ENCODE measurements around the gene CCDC17.
"Not testable (repeated sequence)": the region's sequence is repeated elsewhere in the genome, so short reads cannot be mapped to it uniquely, and the experiment has no call there.

The CCDC17 gene

GRCh38 chr1:45621501-45621836 is 2.4 kb downstream of the CCDC17 start:
- no peak for DNase-seq

- DNase-seq: no peak
Measured at GRCh38 chr1:45620588-45621500, 3.0 kb downstream of the CCDC17 start.

GRCh38 chr1:45619149-45619921 is 4.5 kb downstream of the CCDC17 start:
- DNase-seq: no peak

- no peak for DNase-seq
Measured at GRCh38 chr1:45617618-45618017, 6.2 kb downstream of the CCDC17 start.

GRCh38 chr1:45615885-45616284 is 8.0 kb downstream of the CCDC17 start:
- no peak for DNase-seq

GRCh38 chr1:45612941-45613579 is 10.8 kb downstream of the CCDC17 start:
- DNase-seq: no peak

GRCh38 chr1:45610589-45611226 is 13.1 kb downstream of the CCDC17 start:
- DNase-seq: no peak

GRCh38 chr1:45608175-45609156 is 15.4 kb downstream of the CCDC17 start:
- DNase-seq: no peak

- DNase-seq: no peak
Measured at GRCh38 chr1:45607404-45608074, 16.3 kb downstream of the CCDC17 start.

GRCh38 chr1:45604239-45604638 is 19.6 kb downstream of the CCDC17 start:
- no peak for DNase-seq

- DNase-seq: not testable (repeated sequence)
Measured at GRCh38 chr1:45596765-45597164, 27.1 kb downstream of the CCDC17 start.

GRCh38 chr1:45594412-45594811 is 29.4 kb downstream of the CCDC17 start:
- no peak for DNase-seq

GRCh38 chr1:45589861-45590260 is 34.0 kb downstream of the CCDC17 start:
- no peak for DNase-seq

- DNase-seq: no peak
Measured at GRCh38 chr1:45586769-45587168, 37.1 kb downstream of the CCDC17 start.

GRCh38 chr1:45585496-45586075 is 38.3 kb downstream of the CCDC17 start:
- DNase-seq: no peak

GRCh38 chr1:45585110-45585426 is 38.8 kb downstream of the CCDC17 start:
- no peak for DNase-seq

GRCh38 chr1:45584351-45585109 is 39.3 kb downstream of the CCDC17 start:
- DNase-seq: peak; percentile 86

GRCh38 chr1:45583666-45584350 is 40.0 kb downstream of the CCDC17 start, which contains the start of gene NASP:
NASP (plus strand) TSS chr1:45584041; CDS start chr1:45584147, 106 bp downstream.
- peak; percentile 50 for DNase-seq

GRCh38 chr1:45583264-45583665 is 40.6 kb downstream of the CCDC17 start:
- peak; percentile 69 for DNase-seq

Measured in NCI-H1417 treated with DMSO at 0.1 percent for 48 hours (cell line).